Trophoblast cell (in vitro differentiated cells and primary cell): ENCODE results near the gene PAX3.

Experiments used
- DNase-seq, 2 donors: peaks; one replicate each; pipeline ENCODE4 v3.0.0-alpha.2; 2016
- H2AFZ ChIP-seq: 2 replicates; pipeline ENCODE4 v1.6.1; 2013; ENCODE audit warnings: low read length, moderate library complexity, mild to moderate bottlenecking; ENCODE audit not compliant: insufficient read depth, poor library complexity
- H2AK5ac ChIP-seq: 2 replicates; pipeline ENCODE4 v1.6.1; 2013; ENCODE audit warnings: mild to moderate bottlenecking, low read length
- H2BK120ac ChIP-seq: 2 replicates; pipeline ENCODE4 v1.6.1; 2013; ENCODE audit warnings: low read length, mild to moderate bottlenecking, moderate library complexity; ENCODE audit not compliant: insufficient read depth, poor library complexity
- H2BK12ac ChIP-seq: 2 replicates; pipeline ENCODE4 v1.6.1; 2013; ENCODE audit warnings: mild to moderate bottlenecking, low read length, moderate library complexity
- H2BK5ac ChIP-seq: 2 replicates; pipeline ENCODE4 v1.6.1; 2013; ENCODE audit warnings: low read length, low read depth, moderate library complexity, mild to moderate bottlenecking; ENCODE audit not compliant: poor library complexity
- H3K14ac ChIP-seq: 2 replicates; pipeline ENCODE4 v1.6.1; 2013; ENCODE audit warnings: mild to moderate bottlenecking, low read length
- H3K18ac ChIP-seq: 2 replicates; pipeline ENCODE4 v1.6.1; 2013; ENCODE audit warnings: mild to moderate bottlenecking, low read length
- H3K23ac ChIP-seq: 2 replicates; pipeline ENCODE4 v1.6.1; 2013; ENCODE audit warnings: low read length
- H3K27ac ChIP-seq: 2 replicates; pipeline ENCODE4 v1.5.1; 2013; ENCODE audit warnings: low read depth, mild to moderate bottlenecking, inconsistent platforms, low read length, moderate library complexity
- H3K27me3 ChIP-seq: 2 replicates; pipeline ENCODE4 v1.6.1; 2013; ENCODE audit warnings: inconsistent platforms, mild to moderate bottlenecking, low read length, moderate library complexity; ENCODE audit not compliant: insufficient read depth
- H3K36me3 ChIP-seq, 2 experiments: 1 replicate in 1 of 2; 2 replicates in 1 of 2; pipeline ENCODE4 v1.6.1; 2013; ENCODE audit warnings: low read length in 2 of 2, mild to moderate bottlenecking in 2 of 2, moderate library complexity in 1 of 2; ENCODE audit not compliant: insufficient read depth in 2 of 2, control insufficient read depth in 1 of 2
- H3K4ac ChIP-seq: 2 replicates; pipeline ENCODE4 v1.6.1; 2013; ENCODE audit warnings: low read depth, mild to moderate bottlenecking, low read length, moderate library complexity
- H3K4me1 ChIP-seq, 2 experiments: 1 replicate in 1 of 2; 2 replicates in 1 of 2; pipeline ENCODE4 v1.6.1; 2013; ENCODE audit warnings: low read length in 2 of 2, mild to moderate bottlenecking in 2 of 2, moderate library complexity in 1 of 2; ENCODE audit not compliant: insufficient read depth in 2 of 2, control insufficient read depth in 1 of 2
- H3K4me2 ChIP-seq: 2 replicates; pipeline ENCODE4 v1.6.1; 2013; ENCODE audit warnings: inconsistent platforms, mild to moderate bottlenecking, low read length, moderate library complexity
- H3K4me3 ChIP-seq: 2 replicates; pipeline ENCODE4 v1.5.1; 2013; ENCODE audit warnings: mild to moderate bottlenecking, low read depth, low read length, inconsistent platforms
- H3K79me1 ChIP-seq: one replicate; pipeline ENCODE4 v1.6.1; 2013; ENCODE audit warnings: low read length
- H3K79me2 ChIP-seq: 2 replicates; pipeline ENCODE4 v1.6.1; 2013; ENCODE audit warnings: low read length, mild to moderate bottlenecking; ENCODE audit not compliant: control insufficient read depth, insufficient read depth, poor library complexity
- H3K9ac ChIP-seq: 2 replicates; pipeline ENCODE4 v1.6.1; 2013; ENCODE audit warnings: mild to moderate bottlenecking, low read length
- H3K9me3 ChIP-seq: 2 replicates; pipeline ENCODE4 v1.6.1; 2013; ENCODE audit warnings: low read depth, mild to moderate bottlenecking, control low read depth, inconsistent platforms, low read length; ENCODE audit not compliant: insufficient read depth
- H4K12ac ChIP-seq: 2 replicates; pipeline ENCODE4 v1.6.1; 2013; ENCODE audit warnings: low read depth, mild to moderate bottlenecking, low read length, moderate library complexity
- H4K8ac ChIP-seq: 2 replicates; pipeline ENCODE4 v1.6.1; 2013; ENCODE audit warnings: low read depth, mild to moderate bottlenecking, low read length, moderate library complexity
- H4K91ac ChIP-seq: one replicate; pipeline ENCODE4 v1.6.1; 2013; ENCODE audit warnings: low read depth, mild to moderate bottlenecking, low read length, moderate library complexity
- WGBS: extraction: QIAGEN DNeasy Blood & Tissue Kit; methylation state at CpG from one replicate; pipeline ENCODE4 v1.1.7; 2013; ENCODE audit warnings: missing lambda C conversion rate; ENCODE audit not compliant: insufficient read length, insufficient coverage; ENCODE audit errors: extremely low coverage; 5-methylcytosine and 5-hydroxymethylcytosine counted together

The PAX3 gene

DNA sequence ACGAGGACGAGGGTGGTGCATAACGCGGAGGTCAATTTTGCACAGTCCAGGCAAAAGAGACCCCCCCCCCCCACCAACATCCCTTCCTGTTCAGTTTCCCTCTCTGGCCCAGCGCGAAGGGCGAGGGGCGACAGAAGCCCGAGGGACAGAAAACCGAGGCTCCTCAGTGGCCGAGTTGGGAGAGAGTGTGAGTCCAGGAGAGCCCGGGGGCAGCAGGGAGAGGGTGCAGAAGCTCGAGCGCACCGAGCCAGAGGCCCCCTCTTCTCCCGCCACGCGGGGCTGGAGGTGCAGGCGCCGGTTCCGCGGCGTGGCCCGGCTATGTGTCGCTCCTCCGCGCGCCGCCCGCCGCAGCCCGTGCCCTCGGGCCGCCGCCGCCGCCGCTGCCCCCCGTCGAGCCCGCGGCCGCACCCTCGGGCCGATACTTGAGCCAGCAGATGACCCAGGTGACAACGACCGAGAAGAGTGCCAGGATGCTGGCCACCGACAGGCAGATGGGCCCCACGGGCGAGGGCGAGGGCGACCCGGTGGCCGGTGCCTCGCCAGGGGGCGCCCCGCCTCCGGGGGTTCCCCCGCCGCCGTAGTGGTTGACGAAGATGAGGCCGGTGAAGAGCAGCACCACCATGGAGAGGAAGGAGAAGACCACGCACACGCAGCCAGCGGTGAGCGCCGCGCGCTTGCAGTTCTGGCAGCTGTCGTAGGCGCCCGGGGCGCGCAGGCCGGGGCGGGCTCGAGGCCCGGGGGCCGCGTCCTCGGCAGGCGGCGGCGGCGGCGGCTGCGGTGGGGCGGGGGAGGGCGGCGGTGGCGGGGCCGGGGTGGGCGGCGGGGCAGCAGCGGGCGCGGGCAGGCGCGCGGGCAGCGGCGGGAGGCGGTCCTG is 20.2 kb upstream of the PAX3 start:
- Histone ChIP-seq H2BK12ac (no peak overlapping the region), H2AFZ (peak overlapping the region; percentile 93), H3K4me2 (peak overlapping the region; percentile 96), H4K12ac (no peak overlapping the region), H3K36me3 (no peaks in the 10 kb centered on the region), H3K23ac (no peak overlapping the region), H3K18ac (no peak overlapping the region), H4K91ac (no peak overlapping the region), H3K27ac (no peak overlapping the region), H3K9ac (no peak overlapping the region), H3K4me3 (peak overlapping the region; percentile 70), H3K4ac (no peak overlapping the region), H2BK5ac (no peak overlapping the region), H3K14ac (no peak overlapping the region), H3K79me1 (no peaks in the 10 kb centered on the region), H4K8ac (no peak overlapping the region), H2AK5ac (no peak overlapping the region), H3K27me3 (peaks cover 42% of the 10 kb centered on the region), H3K9me3 (no peaks in the 10 kb centered on the region), H3K79me2 (no peaks in the 10 kb centered on the region), H2BK120ac (no peak overlapping the region), H3K4me1 (peaks cover 9 to 16% of the 10 kb centered on the region in 2 experiments)
- peak; percentile 8 to 45 for DNase-seq
- no CpG with 5 or more reads among the region's 104 CpGs for WGBS

GRCh38 chr2:222318026-222318711 is 19.4 kb upstream of the PAX3 start:
- H3K9ac ChIP-seq, result no peak overlapping the region
- no CpG with 5 or more reads among the region's 41 CpGs for WGBS

GRCh38 chr2:222315443-222316121 is 16.8 kb upstream of the PAX3 start:
- Histone ChIP-seq H3K27me3 (peaks cover 56% of the 10 kb centered on the region), H3K4me2 (no peak overlapping the region), H2BK12ac (no peak overlapping the region), H3K36me3 (no peaks in the 10 kb centered on the region), H3K23ac (no peak overlapping the region), H4K91ac (no peak overlapping the region), H3K14ac (no peak overlapping the region), H2AK5ac (no peak overlapping the region), H2AFZ (no peak overlapping the region), H3K79me1 (no peaks in the 10 kb centered on the region), H3K4ac (no peak overlapping the region), H2BK120ac (no peak overlapping the region), H3K9me3 (peaks cover 2% of the 10 kb centered on the region), H3K18ac (no peak overlapping the region), H3K27ac (no peak overlapping the region), H4K12ac (no peak overlapping the region), H3K4me3 (no peak overlapping the region), H3K79me2 (no peaks in the 10 kb centered on the region), H2BK5ac (no peak overlapping the region), H3K4me1 (peaks cover 9 to 16% of the 10 kb centered on the region in 2 experiments), H3K9ac (no peak overlapping the region), H4K8ac (no peak overlapping the region)
- DNase-seq, result no peak
- WGBS, result no CpG with 5 or more reads among the region's 4 CpGs

More at GRCh38 chr2:222318026-222318711, 19.4 kb upstream of the PAX3 start:
- Histone ChIP-seq H3K4me3 (peak overlapping the region; percentile 65), H4K8ac (no peak overlapping the region), H3K14ac (no peak overlapping the region), H3K27me3 (peaks cover 45% of the 10 kb centered on the region), H3K18ac (no peak overlapping the region), H3K79me1 (no peaks in the 10 kb centered on the region), H3K4me1 (peaks cover 9 to 16% of the 10 kb centered on the region in 2 experiments), H4K91ac (no peak overlapping the region), H3K36me3 (no peaks in the 10 kb centered on the region), H3K79me2 (no peaks in the 10 kb centered on the region), H2AK5ac (no peak overlapping the region), H2BK5ac (no peak overlapping the region), H3K27ac (no peak overlapping the region), H3K4ac (no peak overlapping the region), H3K9me3 (no peaks in the 10 kb centered on the region), H2BK12ac (no peak overlapping the region), H3K4me2 (peak overlapping the region; percentile 75), H3K23ac (no peak overlapping the region), H4K12ac (no peak overlapping the region), H2AFZ (no peak overlapping the region), H2BK120ac (no peak overlapping the region)
- peak; percentile 88 to 90 for DNase-seq

DNA sequence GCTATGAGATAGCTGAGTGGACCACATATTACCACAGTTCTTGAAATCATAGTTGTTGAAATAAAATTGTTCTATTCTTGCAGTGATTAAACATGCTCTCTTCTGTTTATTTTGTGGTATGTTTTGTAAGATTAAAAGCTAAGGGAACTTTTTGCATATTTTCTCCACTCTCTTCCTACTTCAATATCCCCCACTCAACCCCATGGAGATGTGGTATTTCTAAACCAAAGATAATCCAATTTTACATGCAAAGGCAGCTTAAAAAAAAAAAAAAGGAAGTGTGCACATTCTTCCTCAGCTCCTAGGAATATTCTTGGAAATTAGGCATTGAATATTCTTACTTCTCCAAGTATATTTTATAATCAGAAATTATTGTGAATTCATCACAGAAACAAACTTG is 15.0 kb upstream of the PAX3 start:
- Histone ChIP-seq H3K4me3 (no peak overlapping the region), H3K9me3 (peaks cover 2% of the 10 kb centered on the region), H2AFZ (no peak overlapping the region), H4K12ac (no peak overlapping the region), H2BK12ac (no peak overlapping the region), H3K23ac (no peak overlapping the region), H3K4ac (no peak overlapping the region), H4K91ac (no peak overlapping the region), H3K4me2 (no peak overlapping the region), H4K8ac (no peak overlapping the region), H3K27ac (no peak overlapping the region), H2BK120ac (no peak overlapping the region), H2AK5ac (no peak overlapping the region), H3K18ac (no peak overlapping the region), H3K79me2 (no peaks in the 10 kb centered on the region), H3K14ac (no peak overlapping the region), H2BK5ac (no peak overlapping the region), H3K9ac (no peak overlapping the region), H3K36me3 (no peaks in the 10 kb centered on the region), H3K27me3 (peaks cover 54% of the 10 kb centered on the region), H3K79me1 (no peaks in the 10 kb centered on the region), H3K4me1 (peaks cover 5 to 8% of the 10 kb centered on the region in 2 experiments)
- no peak for DNase-seq
